K562 (cell line): ENCODE results near the gene UTP20. TPM values are rescaled to one million over a fixed set of nuclear protein-coding genes. Genes with fewer than 3 reads are reported as not detected.

Source experiments
- ATAC-seq: fragments of 200-7000 bp; cut with Tn5 transposase; 3 replicates; pipeline ENCODE4 v1.9.1; 2020; ENCODE audit warnings: moderate library complexity
- BruUV-seq: library from RNA; stranded (reverse); fragments of 400-500 nt; replicated peaks from 2 replicates; lab custom pipeline; 2021; lab: Mats Ljungman, UMichigan
- CTCF ChIA-PET: fragments of 300-600 bp; formaldehyde crosslinking; extraction: SDS; loops from one replicate; lab custom pipeline; 2021; ENCODE audit warnings: low intra/inter-chr PET ratio; lab: Yijun Ruan, JAX
- POLR2A ChIA-PET: fragments of 300-600, 350-650 bp; sonication (Branson Sonifier 250); formaldehyde crosslinking; extraction: SDS; loops from one replicate; lab custom pipeline; 2021; ENCODE audit warnings: antibody characterized with exemption, inconsistent platforms; lab: Yijun Ruan, JAX
- DNase-seq, 4 experiments: peaks; one replicate each; pipeline versions ENCODE4 v3.0.0 to v3.0.0-alpha.2; 2011 to 2018; ENCODE audit warnings: low spot score in 3 of 4, mixed read lengths in 3 of 4; ENCODE audit errors: extremely low read depth in 1 of 4
- FAIRE-seq: peaks from 2 replicates; lab custom pipeline; 2011; peaks lifted over from hg19 to GRCh38; lab: Jason Lieb, UNC
- H2AFZ ChIP-seq: 2 replicates; pipeline ENCODE4 v1.6.0; 2011; ENCODE audit warnings: low read depth, low read length, control low read depth, inconsistent platforms
- H3K27ac ChIP-seq: fragments of 200-600 bp; 3 replicates; pipeline ENCODE4 v1.8.0; 2011; ENCODE audit warnings: low read depth, mild to moderate bottlenecking, control low read depth, inconsistent platforms, low read length, moderate library complexity, mixed read lengths; ENCODE audit errors: extremely low read depth
- H3K27me3 ChIP-seq, 2 experiments: fragments of 300-600 bp in 1 of 2; 2 replicates in 1 of 2; 3 replicates in 1 of 2; pipeline versions ENCODE4 v1.6.0 to v1.8.0; 2011; ENCODE audit warnings: inconsistent platforms in 2 of 2, low read length in 2 of 2, mild to moderate bottlenecking in 1 of 2, mixed read lengths in 1 of 2, moderate library complexity in 1 of 2; ENCODE audit not compliant: control insufficient read depth in 2 of 2, insufficient read depth in 2 of 2
- H3K36me3 ChIP-seq: fragments of 300-600 bp; 3 replicates; pipeline ENCODE4 v1.8.0; 2011; ENCODE audit warnings: mild to moderate bottlenecking, low read length, inconsistent platforms; ENCODE audit not compliant: control insufficient read depth, insufficient read depth
- H3K4me1 ChIP-seq, 2 experiments: fragments of 200-600 bp in 1 of 2; replicated peaks in 1 of 2; 2 replicates in 1 of 2; 3 replicates in 1 of 2; pipeline versions ENCODE4 v1.5.1 to v1.8.0; 2011; ENCODE audit warnings: inconsistent platforms in 2 of 2, low read length in 2 of 2, mild to moderate bottlenecking in 1 of 2, mixed read lengths in 1 of 2, moderate library complexity in 1 of 2; ENCODE audit not compliant: control insufficient read depth in 2 of 2, insufficient read depth in 2 of 2
- H3K4me2 ChIP-seq: 2 replicates; pipeline ENCODE4 v1.6.1; 2011; ENCODE audit warnings: low read length, control low read depth, inconsistent platforms, mixed read lengths; ENCODE audit not compliant: insufficient read depth
- H3K4me3 ChIP-seq: fragments of 200-600 bp; sonication (generic), shearing (Covaris generic); 2 replicates; pipeline ENCODE4 v1.5.1; 2016; ENCODE audit warnings: control low read depth, inconsistent platforms
- H3K79me2 ChIP-seq: fragments of 200-600 bp; 3 replicates; pipeline ENCODE4 v1.8.0; 2011; ENCODE audit warnings: low read length, inconsistent platforms; ENCODE audit not compliant: control insufficient read depth, insufficient read depth
- H3K9ac ChIP-seq, 2 experiments: 2 replicates each; pipeline versions ENCODE4 v1.6.0 to v1.6.1; 2011; ENCODE audit warnings: low read depth in 2 of 2, low read length in 2 of 2, control low read depth in 1 of 2, inconsistent platforms in 1 of 2, mild to moderate bottlenecking in 1 of 2, mixed read lengths in 1 of 2; ENCODE audit not compliant: insufficient read depth in 1 of 2
- H3K9me1 ChIP-seq: one replicate; pipeline ENCODE4 v1.6.0; 2011; ENCODE audit warnings: inconsistent platforms, mild to moderate bottlenecking, low read length, moderate library complexity; ENCODE audit not compliant: control insufficient read depth, insufficient read depth
- H3K9me3 ChIP-seq: replicated peaks from 2 replicates; pipeline ENCODE4 v1.5.1; 2011; ENCODE audit warnings: low read depth, low read length, inconsistent platforms; ENCODE audit not compliant: control insufficient read depth, insufficient read depth
- H4K20me1 ChIP-seq: replicated peaks from 2 replicates; pipeline ENCODE4 v1.6.1; 2011; ENCODE audit warnings: low read length, inconsistent platforms, mixed read lengths; ENCODE audit not compliant: control insufficient read depth, insufficient read depth
- NR2F6 ChIP-seq: fragments of 450-650 bp; formaldehyde crosslinking; IDR thresholded peaks from 2 replicates; pipeline ENCODE4 v1.4.0; 2020; ENCODE audit warnings: mild to moderate bottlenecking
- PTBP1 ChIP-seq: fragments of 200-400 bp; formaldehyde crosslinking; IDR thresholded peaks from 2 replicates; pipeline ENCODE4 v1.6.1; 2017; ENCODE audit warnings: low read depth, low read length
- SRSF3 ChIP-seq: fragments of 200-400 bp; formaldehyde crosslinking; IDR thresholded peaks from 2 replicates; pipeline ENCODE4 v1.6.1; 2016; ENCODE audit warnings: mild to moderate bottlenecking, low read length, moderate library complexity; ENCODE audit not compliant: insufficient read depth
- THRAP3 ChIP-seq: fragments of 450-650 bp; IDR thresholded peaks from 2 replicates; pipeline ENCODE4 v1.6.1; 2016; ENCODE audit warnings: mild to moderate bottlenecking, inconsistent platforms, borderline replicate concordance
- WHSC1 ChIP-seq: IDR thresholded peaks from one replicate; pipeline ENCODE4 v1.6.1; 2012; ENCODE audit warnings: low read length, control low read depth, inconsistent platforms
- WGBS: fragments of 100-300 bp; shearing (Covaris generic); methylation state at CpG from one replicate; pipeline ENCODE4 v1.1.6; 2016; ENCODE audit warnings: low coverage, mixed read lengths; ENCODE audit not compliant: insufficient coverage; ENCODE audit errors: missing lambda C conversion rate; 5-methylcytosine and 5-hydroxymethylcytosine counted together
- in situ Hi-C: fragments of 300-500 bp; cut with MboI; formaldehyde crosslinking; loops from 4 replicates; pipeline ENCODE4 v1.15.0; 2018; ENCODE audit warnings: inconsistent platforms, mixed read lengths
- intact Hi-C: fragments of 100-400 bp; cut with micrococcal nuclease; formaldehyde crosslinking; loops from 2 replicates; pipeline ENCODE4 v1.14.2; 2022
- polyA plus RNA-seq, 8 experiments: library from polyadenylated mRNA; depleted of rRNA in 4 of 8; stranded (reverse) in 5 of 8; unstranded in 3 of 8; fragments of >200 nt; fragmentation: Nextera tagmentation in 2 of 8; fragmentation: Illumina TruSeq in 1 of 8; extraction: Ambion mirVana in 2 of 8; extraction: Trizol in 1 of 8; gene quantifications; 2 replicates each; pipeline versions ENCODE4 v1.2.1 to v1.2.3, GENCODE V29; 2011 to 2014; ENCODE audit warnings: inconsistent platforms in 1 of 8, missing spikeins in 1 of 8
- total RNA-seq, 7 experiments: library from RNA; depleted of rRNA in 6 of 7; stranded (reverse); fragments of >200 nt in 6 of 7; fragmentation: Illumina TruSeq in 2 of 7; extraction: Trizol in 2 of 7; gene quantifications; 2 replicates each; pipeline versions ENCODE4 v1.2.1 to v1.2.3, GENCODE V29; 2011 to 2021; ENCODE audit warnings: low replicate concordance in 1 of 7
- TF ChIP-seq, protein P1 (sequence below), 2 experiments: fragments of 200-800 bp in 1 of 2; sonication (Bioruptor generic) in 1 of 2; sonication (generic) in 1 of 2; formaldehyde crosslinking in 1 of 2; IDR thresholded peaks in 1 of 2; conservative IDR thresholded peaks in 1 of 2; 2 replicates each; pipeline versions ENCODE4 v1.5.0 to v1.6.1; 2016 to 2020; ENCODE audit warnings: missing compliant biosample characterization in 1 of 2, missing genetic modification characterization in 1 of 2, missing genetic modification reagents in 1 of 2
- TF ChIP-seq, protein P2 (sequence below): sonication (generic); formaldehyde crosslinking; IDR thresholded peaks from 2 replicates; pipeline ENCODE4 v1.8.1; 2023; ENCODE audit warnings: missing genetic modification reagents, mild to moderate bottlenecking, borderline replicate concordance
- TF ChIP-seq, protein P3 (sequence below): fragments of 250-450 bp; sonication (Bioruptor Pico); IDR thresholded peaks from 2 replicates; pipeline ENCODE4 v1.8.0; 2021; ENCODE audit warnings: moderate library complexity, mild to moderate bottlenecking, inconsistent platforms
- TF ChIP-seq, protein P4 (sequence below): fragments of 450-650 bp; formaldehyde crosslinking; IDR thresholded peaks from 2 replicates; pipeline ENCODE4 v1.4.0; 2020; ENCODE audit warnings: mild to moderate bottlenecking, moderate library complexity
- TF ChIP-seq, protein P5 (sequence below): fragments of 200-800 bp; sonication (Bioruptor generic); IDR thresholded peaks from 2 replicates; pipeline ENCODE4 v1.6.1; 2017; ENCODE audit warnings: missing genetic modification characterization, missing compliant biosample characterization

UTP20 gene
- total and polyA plus RNA-seq, 9 of the 15 experiments (the other 6 are each of a cell fraction or from before 2014, with no cell fraction given) = 4.3 to 41.3 (median 20.7) TPM

DNA sequence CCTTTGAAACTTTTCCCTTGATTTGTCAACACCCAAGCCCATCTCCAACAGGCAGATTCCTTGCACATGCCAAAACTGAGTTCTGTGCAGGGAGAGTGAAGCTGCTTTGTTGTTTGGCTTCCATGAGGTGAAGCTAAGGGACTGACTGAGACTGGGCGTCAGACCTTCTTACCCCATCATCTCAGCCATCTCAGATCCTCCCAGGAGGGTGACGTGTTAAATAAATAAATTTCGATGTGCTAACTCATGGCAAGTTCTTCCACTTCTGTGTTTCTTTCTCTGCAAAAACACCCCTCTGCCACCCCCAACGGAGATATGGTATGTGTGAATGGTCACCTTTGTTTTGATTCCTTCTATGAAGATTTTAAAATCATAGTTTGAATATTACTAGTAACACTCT is 17.8 kb downstream of the UTP20 start:
- no peak overlapping the region for H3K4me2 ChIP-seq
- no peaks in the 10 kb centered on the region for H3K9me3 ChIP-seq
- H3K4me3 ChIP-seq = no peak overlapping the region
- H2AFZ ChIP-seq = no peak overlapping the region
- ChIA-PET CTCF (no interaction called here), POLR2A (no interaction called here)
- H3K9ac ChIP-seq = no peak overlapping the region
- no peaks in the 10 kb centered on the region for H3K27me3 ChIP-seq
- ATAC-seq (no peak), FAIRE-seq (no peak), DNase-seq (no peak)
- in situ Hi-C loops (no loop called here), intact Hi-C loops (no loop called here)
- H4K20me1 ChIP-seq = no peaks in the 10 kb centered on the region
- H3K36me3 ChIP-seq = peaks cover 79% of the 10 kb centered on the region
- TF ChIP-seq NR2F6 (no peak), PTBP1 (no peak), SRSF3 (no peak), THRAP3 (no peak), WHSC1 (no peak)
- TF ChIP-seq, protein P1, sequence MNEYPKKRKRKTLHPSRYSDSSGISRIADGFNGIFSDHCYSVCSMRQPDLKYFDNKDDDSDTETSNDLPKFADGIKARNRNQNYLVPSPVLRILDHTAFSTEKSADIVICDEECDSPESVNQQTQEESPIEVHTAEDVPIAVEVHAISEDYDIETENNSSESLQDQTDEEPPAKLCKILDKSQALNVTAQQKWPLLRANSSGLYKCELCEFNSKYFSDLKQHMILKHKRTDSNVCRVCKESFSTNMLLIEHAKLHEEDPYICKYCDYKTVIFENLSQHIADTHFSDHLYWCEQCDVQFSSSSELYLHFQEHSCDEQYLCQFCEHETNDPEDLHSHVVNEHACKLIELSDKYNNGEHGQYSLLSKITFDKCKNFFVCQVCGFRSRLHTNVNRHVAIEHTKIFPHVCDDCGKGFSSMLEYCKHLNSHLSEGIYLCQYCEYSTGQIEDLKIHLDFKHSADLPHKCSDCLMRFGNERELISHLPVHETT (CRISPR knock-in tag; conservative IDR thresholded peaks at IDR 0.05 in 1 of 2, IDR thresholded peaks at IDR 0.05 in 1 of 2) = no peak
- TF ChIP-seq, protein P2, sequence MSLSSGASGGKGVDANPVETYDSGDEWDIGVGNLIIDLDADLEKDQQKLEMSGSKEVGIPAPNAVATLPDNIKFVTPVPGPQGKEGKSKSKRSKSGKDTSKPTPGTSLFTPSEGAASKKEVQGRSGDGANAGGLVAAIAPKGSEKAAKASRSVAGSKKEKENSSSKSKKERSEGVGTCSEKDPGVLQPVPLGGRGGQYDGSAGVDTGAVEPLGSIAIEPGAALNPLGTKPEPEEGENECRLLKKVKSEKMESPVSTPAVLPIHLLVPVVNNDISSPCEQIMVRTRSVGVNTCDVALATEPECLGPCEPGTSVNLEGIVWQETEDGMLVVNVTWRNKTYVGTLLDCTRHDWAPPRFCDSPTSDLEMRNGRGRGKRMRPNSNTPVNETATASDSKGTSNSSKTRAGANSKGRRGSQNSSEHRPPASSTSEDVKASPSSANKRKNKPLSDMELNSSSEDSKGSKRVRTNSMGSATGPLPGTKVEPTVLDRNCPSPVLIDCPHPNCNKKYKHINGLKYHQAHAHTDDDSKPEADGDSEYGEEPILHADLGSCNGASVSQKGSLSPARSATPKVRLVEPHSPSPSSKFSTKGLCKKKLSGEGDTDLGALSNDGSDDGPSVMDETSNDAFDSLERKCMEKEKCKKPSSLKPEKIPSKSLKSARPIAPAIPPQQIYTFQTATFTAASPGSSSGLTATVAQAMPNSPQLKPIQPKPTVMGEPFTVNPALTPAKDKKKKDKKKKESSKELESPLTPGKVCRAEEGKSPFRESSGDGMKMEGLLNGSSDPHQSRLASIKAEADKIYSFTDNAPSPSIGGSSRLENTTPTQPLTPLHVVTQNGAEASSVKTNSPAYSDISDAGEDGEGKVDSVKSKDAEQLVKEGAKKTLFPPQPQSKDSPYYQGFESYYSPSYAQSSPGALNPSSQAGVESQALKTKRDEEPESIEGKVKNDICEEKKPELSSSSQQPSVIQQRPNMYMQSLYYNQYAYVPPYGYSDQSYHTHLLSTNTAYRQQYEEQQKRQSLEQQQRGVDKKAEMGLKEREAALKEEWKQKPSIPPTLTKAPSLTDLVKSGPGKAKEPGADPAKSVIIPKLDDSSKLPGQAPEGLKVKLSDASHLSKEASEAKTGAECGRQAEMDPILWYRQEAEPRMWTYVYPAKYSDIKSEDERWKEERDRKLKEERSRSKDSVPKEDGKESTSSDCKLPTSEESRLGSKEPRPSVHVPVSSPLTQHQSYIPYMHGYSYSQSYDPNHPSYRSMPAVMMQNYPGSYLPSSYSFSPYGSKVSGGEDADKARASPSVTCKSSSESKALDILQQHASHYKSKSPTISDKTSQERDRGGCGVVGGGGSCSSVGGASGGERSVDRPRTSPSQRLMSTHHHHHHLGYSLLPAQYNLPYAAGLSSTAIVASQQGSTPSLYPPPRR = no peak
- TF ChIP-seq, protein P3, sequence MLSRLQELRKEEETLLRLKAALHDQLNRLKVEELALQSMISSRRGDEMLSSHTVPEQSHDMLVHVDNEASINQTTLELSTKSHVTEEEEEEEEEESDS (CRISPR knock-in tag) = no peak
- TF ChIP-seq, protein P4, sequence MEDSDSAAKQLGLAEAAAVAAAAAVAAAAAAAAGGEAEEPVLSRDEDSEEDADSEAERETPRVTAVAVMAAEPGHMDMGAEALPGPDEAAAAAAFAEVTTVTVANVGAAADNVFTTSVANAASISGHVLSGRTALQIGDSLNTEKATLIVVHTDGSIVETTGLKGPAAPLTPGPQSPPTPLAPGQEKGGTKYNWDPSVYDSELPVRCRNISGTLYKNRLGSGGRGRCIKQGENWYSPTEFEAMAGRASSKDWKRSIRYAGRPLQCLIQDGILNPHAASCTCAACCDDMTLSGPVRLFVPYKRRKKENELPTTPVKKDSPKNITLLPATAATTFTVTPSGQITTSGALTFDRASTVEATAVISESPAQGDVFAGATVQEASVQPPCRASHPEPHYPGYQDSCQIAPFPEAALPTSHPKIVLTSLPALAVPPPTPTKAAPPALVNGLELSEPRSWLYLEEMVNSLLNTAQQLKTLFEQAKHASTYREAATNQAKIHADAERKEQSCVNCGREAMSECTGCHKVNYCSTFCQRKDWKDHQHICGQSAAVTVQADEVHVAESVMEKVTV (CRISPR knock-in tag) = no peak
- TF ChIP-seq, protein P5, sequence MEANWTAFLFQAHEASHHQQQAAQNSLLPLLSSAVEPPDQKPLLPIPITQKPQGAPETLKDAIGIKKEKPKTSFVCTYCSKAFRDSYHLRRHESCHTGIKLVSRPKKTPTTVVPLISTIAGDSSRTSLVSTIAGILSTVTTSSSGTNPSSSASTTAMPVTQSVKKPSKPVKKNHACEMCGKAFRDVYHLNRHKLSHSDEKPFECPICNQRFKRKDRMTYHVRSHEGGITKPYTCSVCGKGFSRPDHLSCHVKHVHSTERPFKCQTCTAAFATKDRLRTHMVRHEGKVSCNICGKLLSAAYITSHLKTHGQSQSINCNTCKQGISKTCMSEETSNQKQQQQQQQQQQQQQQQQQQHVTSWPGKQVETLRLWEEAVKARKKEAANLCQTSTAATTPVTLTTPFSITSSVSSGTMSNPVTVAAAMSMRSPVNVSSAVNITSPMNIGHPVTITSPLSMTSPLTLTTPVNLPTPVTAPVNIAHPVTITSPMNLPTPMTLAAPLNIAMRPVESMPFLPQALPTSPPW (CRISPR knock-in tag) = no peak
- no peak overlapping the region for H3K27ac ChIP-seq
- no peaks in the 10 kb centered on the region for H3K79me2 ChIP-seq
- WGBS = 85% methylated on average over 4 of the region's 4 CpGs
- H3K4me1 ChIP-seq = no peaks in the 10 kb centered on the region
- H3K9me1 ChIP-seq = no peaks in the 10 kb centered on the region
- BruUV-seq = no TSS peak
